H1 (cell line): ENCODE data around the gene CORO1C. TPM values are rescaled to one million over a fixed set of nuclear protein-coding genes. Genes with fewer than 3 reads are reported as not detected.

Experiments
- ATF3 ChIP-seq: IDR thresholded peaks from 2 replicates; pipeline ENCODE4 v1.6.1; 2011; ENCODE audit warnings: low read depth, mild to moderate bottlenecking, low read length; ENCODE audit not compliant: insufficient read depth
- CEBPB ChIP-seq: IDR thresholded peaks from 2 replicates; pipeline ENCODE4 v1.6.1; 2012; ENCODE audit warnings: low read depth, low read length
- EZH2 ChIP-seq: fragments of 200-600 bp; sonication (generic); IDR thresholded peaks from 2 replicates; pipeline ENCODE4 v1.7.1; 2012; ENCODE audit warnings: low read depth, mild to moderate bottlenecking, moderate library complexity, low read length, inconsistent platforms; ENCODE audit not compliant: severe bottlenecking
- GABPA ChIP-seq: IDR thresholded peaks from 2 replicates; pipeline ENCODE4 v1.6.1; 2011; ENCODE audit warnings: mild to moderate bottlenecking, low read length, moderate library complexity, borderline replicate concordance; ENCODE audit not compliant: insufficient read depth
- MAFK ChIP-seq: IDR thresholded peaks from 2 replicates; pipeline ENCODE4 v1.6.1; 2012; ENCODE audit warnings: low read depth, mild to moderate bottlenecking, improper control_type of control experiment, low read length
- NANOG ChIP-seq: IDR thresholded peaks from 2 replicates; pipeline ENCODE4 v1.6.1; 2011; ENCODE audit warnings: low read length, low read depth, mild to moderate bottlenecking, inconsistent platforms; ENCODE audit not compliant: insufficient read depth, poor library complexity, severe bottlenecking
- POLR2AphosphoS5 ChIP-seq: IDR thresholded peaks from 2 replicates; pipeline ENCODE4 v1.6.1; 2011; ENCODE audit warnings: low read depth, low read length
- TCF12 ChIP-seq: IDR thresholded peaks from 2 replicates; pipeline ENCODE4 v1.6.1; 2011; ENCODE audit warnings: low read depth, mild to moderate bottlenecking, low read length
- polyA plus RNA-seq, 7 experiments: library from polyadenylated mRNA; depleted of rRNA in 3 of 7; stranded (reverse) in 5 of 7; unstranded in 2 of 7; fragments of >200 nt in 5 of 7; fragments of 200-250 nt in 2 of 7; gene quantifications; 1 replicate in 5 of 7; 2 replicates in 1 of 7; 4 replicates in 1 of 7; pipeline versions ENCODE4 v1.2.1 to v1.2.3, GENCODE V29; 2011 to 2013; ENCODE audit warnings: missing spikeins in 2 of 7, mixed read lengths in 2 of 7
- total RNA-seq: library from RNA; stranded (reverse); fragmentation: NEBNext Ultra II Directional; extraction: Animal tissue kit (Norgen Biotek cat#: 25700); gene quantifications from 2 replicates; pipeline ENCODE4 v1.2.1, GENCODE V29; 2021
- TF ChIP-seq, protein P1 (sequence below): fragments of 300-600 bp; sonication (generic); IDR thresholded peaks from 2 replicates; pipeline ENCODE4 v1.7.1; 2012; ENCODE audit warnings: low read length, moderate library complexity, mild to moderate bottlenecking, inconsistent platforms; ENCODE audit not compliant: insufficient replicate concordance

Gene CORO1C
- total and polyA plus RNA-seq, 2 of the 8 experiments (the other 6 are each of a cell fraction or from before 2014, with no cell fraction given): 72.7 to 120 TPM

GRCh38 chr12:108768591-108769500 is 37.5 kb upstream of the CORO1C start (continued):
- TF ChIP-seq POLR2AphosphoS5 (no peak), ATF3 (no peak), EZH2 (no peak), MAFK (no peak), GABPA (no peak), NANOG (no peak), TCF12 (no peak), CEBPB (no peak)
- TF ChIP-seq, protein P1, sequence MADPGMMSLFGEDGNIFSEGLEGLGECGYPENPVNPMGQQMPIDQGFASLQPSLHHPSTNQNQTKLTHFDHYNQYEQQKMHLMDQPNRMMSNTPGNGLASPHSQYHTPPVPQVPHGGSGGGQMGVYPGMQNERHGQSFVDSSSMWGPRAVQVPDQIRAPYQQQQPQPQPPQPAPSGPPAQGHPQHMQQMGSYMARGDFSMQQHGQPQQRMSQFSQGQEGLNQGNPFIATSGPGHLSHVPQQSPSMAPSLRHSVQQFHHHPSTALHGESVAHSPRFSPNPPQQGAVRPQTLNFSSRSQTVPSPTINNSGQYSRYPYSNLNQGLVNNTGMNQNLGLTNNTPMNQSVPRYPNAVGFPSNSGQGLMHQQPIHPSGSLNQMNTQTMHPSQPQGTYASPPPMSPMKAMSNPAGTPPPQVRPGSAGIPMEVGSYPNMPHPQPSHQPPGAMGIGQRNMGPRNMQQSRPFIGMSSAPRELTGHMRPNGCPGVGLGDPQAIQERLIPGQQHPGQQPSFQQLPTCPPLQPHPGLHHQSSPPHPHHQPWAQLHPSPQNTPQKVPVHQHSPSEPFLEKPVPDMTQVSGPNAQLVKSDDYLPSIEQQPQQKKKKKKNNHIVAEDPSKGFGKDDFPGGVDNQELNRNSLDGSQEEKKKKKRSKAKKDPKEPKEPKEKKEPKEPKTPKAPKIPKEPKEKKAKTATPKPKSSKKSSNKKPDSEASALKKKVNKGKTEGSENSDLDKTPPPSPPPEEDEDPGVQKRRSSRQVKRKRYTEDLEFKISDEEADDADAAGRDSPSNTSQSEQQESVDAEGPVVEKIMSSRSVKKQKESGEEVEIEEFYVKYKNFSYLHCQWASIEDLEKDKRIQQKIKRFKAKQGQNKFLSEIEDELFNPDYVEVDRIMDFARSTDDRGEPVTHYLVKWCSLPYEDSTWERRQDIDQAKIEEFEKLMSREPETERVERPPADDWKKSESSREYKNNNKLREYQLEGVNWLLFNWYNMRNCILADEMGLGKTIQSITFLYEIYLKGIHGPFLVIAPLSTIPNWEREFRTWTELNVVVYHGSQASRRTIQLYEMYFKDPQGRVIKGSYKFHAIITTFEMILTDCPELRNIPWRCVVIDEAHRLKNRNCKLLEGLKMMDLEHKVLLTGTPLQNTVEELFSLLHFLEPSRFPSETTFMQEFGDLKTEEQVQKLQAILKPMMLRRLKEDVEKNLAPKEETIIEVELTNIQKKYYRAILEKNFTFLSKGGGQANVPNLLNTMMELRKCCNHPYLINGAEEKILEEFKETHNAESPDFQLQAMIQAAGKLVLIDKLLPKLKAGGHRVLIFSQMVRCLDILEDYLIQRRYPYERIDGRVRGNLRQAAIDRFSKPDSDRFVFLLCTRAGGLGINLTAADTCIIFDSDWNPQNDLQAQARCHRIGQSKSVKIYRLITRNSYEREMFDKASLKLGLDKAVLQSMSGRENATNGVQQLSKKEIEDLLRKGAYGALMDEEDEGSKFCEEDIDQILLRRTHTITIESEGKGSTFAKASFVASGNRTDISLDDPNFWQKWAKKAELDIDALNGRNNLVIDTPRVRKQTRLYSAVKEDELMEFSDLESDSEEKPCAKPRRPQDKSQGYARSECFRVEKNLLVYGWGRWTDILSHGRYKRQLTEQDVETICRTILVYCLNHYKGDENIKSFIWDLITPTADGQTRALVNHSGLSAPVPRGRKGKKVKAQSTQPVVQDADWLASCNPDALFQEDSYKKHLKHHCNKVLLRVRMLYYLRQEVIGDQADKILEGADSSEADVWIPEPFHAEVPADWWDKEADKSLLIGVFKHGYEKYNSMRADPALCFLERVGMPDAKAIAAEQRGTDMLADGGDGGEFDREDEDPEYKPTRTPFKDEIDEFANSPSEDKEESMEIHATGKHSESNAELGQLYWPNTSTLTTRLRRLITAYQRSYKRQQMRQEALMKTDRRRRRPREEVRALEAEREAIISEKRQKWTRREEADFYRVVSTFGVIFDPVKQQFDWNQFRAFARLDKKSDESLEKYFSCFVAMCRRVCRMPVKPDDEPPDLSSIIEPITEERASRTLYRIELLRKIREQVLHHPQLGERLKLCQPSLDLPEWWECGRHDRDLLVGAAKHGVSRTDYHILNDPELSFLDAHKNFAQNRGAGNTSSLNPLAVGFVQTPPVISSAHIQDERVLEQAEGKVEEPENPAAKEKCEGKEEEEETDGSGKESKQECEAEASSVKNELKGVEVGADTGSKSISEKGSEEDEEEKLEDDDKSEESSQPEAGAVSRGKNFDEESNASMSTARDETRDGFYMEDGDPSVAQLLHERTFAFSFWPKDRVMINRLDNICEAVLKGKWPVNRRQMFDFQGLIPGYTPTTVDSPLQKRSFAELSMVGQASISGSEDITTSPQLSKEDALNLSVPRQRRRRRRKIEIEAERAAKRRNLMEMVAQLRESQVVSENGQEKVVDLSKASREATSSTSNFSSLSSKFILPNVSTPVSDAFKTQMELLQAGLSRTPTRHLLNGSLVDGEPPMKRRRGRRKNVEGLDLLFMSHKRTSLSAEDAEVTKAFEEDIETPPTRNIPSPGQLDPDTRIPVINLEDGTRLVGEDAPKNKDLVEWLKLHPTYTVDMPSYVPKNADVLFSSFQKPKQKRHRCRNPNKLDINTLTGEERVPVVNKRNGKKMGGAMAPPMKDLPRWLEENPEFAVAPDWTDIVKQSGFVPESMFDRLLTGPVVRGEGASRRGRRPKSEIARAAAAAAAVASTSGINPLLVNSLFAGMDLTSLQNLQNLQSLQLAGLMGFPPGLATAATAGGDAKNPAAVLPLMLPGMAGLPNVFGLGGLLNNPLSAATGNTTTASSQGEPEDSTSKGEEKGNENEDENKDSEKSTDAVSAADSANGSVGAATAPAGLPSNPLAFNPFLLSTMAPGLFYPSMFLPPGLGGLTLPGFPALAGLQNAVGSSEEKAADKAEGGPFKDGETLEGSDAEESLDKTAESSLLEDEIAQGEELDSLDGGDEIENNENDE: no peak
